SK-N-SH treated with all-trans-retinoic acid at 6 μM for 48 hours (cell line): ENCODE data around the gene FNDC3B.

ENCODE experiments used
- ESRRG ChIP-seq: fragments of 250-450 bp; sonication (Bioruptor Pico); IDR thresholded peaks from 2 replicates; pipeline ENCODE4 v1.6.1; 2021; ENCODE audit warnings: mild to moderate bottlenecking
- ISL1 ChIP-seq: fragments of 250-450 bp; sonication (Bioruptor Pico); IDR thresholded peaks from 2 replicates; pipeline ENCODE4 v2.1.2; 2022; ENCODE audit warnings: mild to moderate bottlenecking, moderate library complexity
- SNAI2 ChIP-seq: fragments of 250-450 bp; sonication (Bioruptor Pico); IDR thresholded peaks from 2 replicates; pipeline ENCODE4 v1.5.0; 2020; ENCODE audit warnings: mild to moderate bottlenecking, moderate library complexity
- TCF4 ChIP-seq: fragments of 250-450 bp; sonication (Bioruptor Pico); IDR thresholded peaks from 2 replicates; pipeline ENCODE4 v1.8.0; 2021; ENCODE audit warnings: mild to moderate bottlenecking, moderate library complexity, borderline replicate concordance
- ZC3H10 ChIP-seq: fragments of 250-450 bp; sonication (Bioruptor Pico); IDR thresholded peaks from 2 replicates; pipeline ENCODE4 v1.5.1; 2021; ENCODE audit warnings: mild to moderate bottlenecking, moderate library complexity
- ZFP3 ChIP-seq: fragments of 250-450 bp; sonication (Bioruptor Pico); IDR thresholded peaks from 2 replicates; pipeline ENCODE4 v1.5.0; 2020; ENCODE audit warnings: mild to moderate bottlenecking, moderate library complexity
- ZFP30 ChIP-seq: fragments of 450-650 bp; formaldehyde crosslinking; IDR thresholded peaks from 2 replicates; pipeline ENCODE4 v1.5.0; 2022; ENCODE audit warnings: mild to moderate bottlenecking, moderate library complexity
- ZNF565 ChIP-seq: fragments of 450-650 bp; formaldehyde crosslinking; conservative IDR thresholded peaks from 2 replicates; pipeline ENCODE4 v1.5.0; 2020; ENCODE audit warnings: low read depth, mild to moderate bottlenecking, moderate library complexity
- TF ChIP-seq, protein P1 (sequence below): fragments of 250-450 bp; sonication (Bioruptor Pico); IDR thresholded peaks from 2 replicates; pipeline ENCODE4 v1.5.1; 2021; ENCODE audit warnings: mild to moderate bottlenecking, moderate library complexity

DNA sequence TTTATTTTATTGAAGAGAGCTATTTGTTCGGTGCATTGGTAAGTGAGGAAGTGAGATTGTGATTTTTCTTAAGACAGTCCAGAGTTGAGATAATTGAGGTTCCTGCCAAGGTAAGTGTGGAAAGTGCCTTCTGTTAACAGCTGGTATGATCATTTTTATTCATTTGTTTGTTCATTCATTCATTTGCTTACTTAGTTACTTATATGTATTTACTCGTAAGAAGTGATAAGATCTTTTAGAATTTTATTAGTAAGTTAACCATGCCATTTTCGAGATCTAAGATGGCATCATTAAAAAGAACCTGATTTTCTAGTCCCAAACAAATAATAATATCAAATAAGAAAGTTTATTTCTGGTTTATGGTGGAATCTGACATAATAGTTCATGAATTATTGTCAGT is 258.9 kb downstream of the FNDC3B start:
- TF ChIP-seq, protein P1, sequence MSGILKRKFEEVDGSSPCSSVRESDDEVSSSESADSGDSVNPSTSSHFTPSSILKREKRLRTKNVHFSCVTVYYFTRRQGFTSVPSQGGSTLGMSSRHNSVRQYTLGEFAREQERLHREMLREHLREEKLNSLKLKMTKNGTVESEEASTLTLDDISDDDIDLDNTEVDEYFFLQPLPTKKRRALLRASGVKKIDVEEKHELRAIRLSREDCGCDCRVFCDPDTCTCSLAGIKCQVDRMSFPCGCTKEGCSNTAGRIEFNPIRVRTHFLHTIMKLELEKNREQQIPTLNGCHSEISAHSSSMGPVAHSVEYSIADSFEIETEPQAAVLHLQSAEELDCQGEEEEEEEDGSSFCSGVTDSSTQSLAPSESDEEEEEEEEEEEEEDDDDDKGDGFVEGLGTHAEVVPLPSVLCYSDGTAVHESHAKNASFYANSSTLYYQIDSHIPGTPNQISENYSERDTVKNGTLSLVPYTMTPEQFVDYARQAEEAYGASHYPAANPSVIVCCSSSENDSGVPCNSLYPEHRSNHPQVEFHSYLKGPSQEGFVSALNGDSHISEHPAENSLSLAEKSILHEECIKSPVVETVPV (CRISPR knock-in tag) = no peak
- TF ChIP-seq ZFP3 (CRISPR knock-in tag) = no peak
- TF ChIP-seq ZC3H10 (CRISPR knock-in tag) = no peak
- no peak for TF ChIP-seq ZFP30 (CRISPR knock-in tag)
- TF ChIP-seq TCF4 (CRISPR knock-in tag) = no peak
- no peak for TF ChIP-seq ESRRG
- TF ChIP-seq SNAI2 (CRISPR knock-in tag) = no peak
- TF ChIP-seq ISL1 (CRISPR knock-in tag) = no peak
- TF ChIP-seq ZNF565 (CRISPR knock-in tag) = no peak
